HUES6 (cell line): Measurements from ENCODE around the gene SUMF2.
A peak's percentile ranks its signal among the peaks of the same experiment; 100 is the strongest.
"Not testable (repeated sequence)": the region's sequence is repeated elsewhere in the genome, so short reads cannot be mapped to it uniquely, and the experiment has no call there.

Experiments
- H3K27ac ChIP-seq: 2 replicates; pipeline ENCODE4 v1.7.0; 2013; ENCODE audit warnings: low read depth, mild to moderate bottlenecking, low read length, inconsistent platforms
- H3K27me3 ChIP-seq: 2 replicates; pipeline ENCODE4 v1.6.1; 2013; ENCODE audit warnings: low read length; ENCODE audit not compliant: control insufficient read depth, insufficient read depth
- H3K36me3 ChIP-seq: 2 replicates; pipeline ENCODE4 v1.6.1; 2013; ENCODE audit warnings: low read length; ENCODE audit not compliant: control insufficient read depth, insufficient read depth
- H3K4me1 ChIP-seq: 2 replicates; pipeline ENCODE4 v1.6.1; 2013; ENCODE audit warnings: low read length; ENCODE audit not compliant: control insufficient read depth, insufficient read depth
- H3K4me3 ChIP-seq: 2 replicates; pipeline ENCODE4 v1.5.1; 2013; ENCODE audit warnings: low read depth, low read length
- H3K9ac ChIP-seq: one replicate; pipeline ENCODE4 v1.6.1; 2013; ENCODE audit warnings: mild to moderate bottlenecking, low read length
- H3K9me3 ChIP-seq: 2 replicates; pipeline ENCODE4 v1.6.1; 2013; ENCODE audit warnings: low read depth, low read length; ENCODE audit not compliant: control insufficient read depth, insufficient read depth

The SUMF2 gene

GRCh38 chr7:56063500-56063881, 595 bp upstream of the SUMF2 start:
- H3K4me1 ChIP-seq = peaks cover 5% of the 10 kb centered on the region; the same call in 1 of the 2 replicates
- H3K9ac ChIP-seq = no peak overlapping the region
- H3K36me3 ChIP-seq = peaks cover 59% of the 10 kb centered on the region
- H3K27me3 ChIP-seq = no peaks in the 10 kb centered on the region
- H3K27ac ChIP-seq = peak overlapping the region; percentile 7; the same call in 1 of the 2 replicates
- no peaks in the 10 kb centered on the region for H3K9me3 ChIP-seq
- peak overlapping the region; percentile 92 for H3K4me3 ChIP-seq

GRCh38 chr7:56066376-56066775, 2.3 kb downstream of the SUMF2 start:
- H3K4me1 ChIP-seq, H3K4me3 ChIP-seq, H3K27me3 ChIP-seq, H3K27ac ChIP-seq, H3K9me3 ChIP-seq, H3K9ac ChIP-seq: not testable (repeated sequence)
- H3K36me3 ChIP-seq = peaks cover 50% of the 10 kb centered on the region

GRCh38 chr7:56074371-56074791, 10.3 kb downstream of the SUMF2 start:
- H3K27ac ChIP-seq = no peak overlapping the region
- no peaks in the 10 kb centered on the region; the same call in 1 of the 2 replicates for H3K4me1 ChIP-seq
- H3K36me3 ChIP-seq = peaks cover 44% of the 10 kb centered on the region
- no peak overlapping the region for H3K4me3 ChIP-seq
- H3K27me3 ChIP-seq = no peaks in the 10 kb centered on the region
- no peaks in the 10 kb centered on the region for H3K9me3 ChIP-seq
- no peak overlapping the region for H3K9ac ChIP-seq

GRCh38 chr7:56077681-56078080, 13.6 kb downstream of the SUMF2 start:
- Histone ChIP-seq H3K4me3 (no peak overlapping the region), H3K9ac (no peak overlapping the region), H3K9me3 (no peaks in the 10 kb centered on the region), H3K27ac (no peak overlapping the region), H3K27me3 (no peaks in the 10 kb centered on the region), H3K36me3 (peaks cover 37% of the 10 kb centered on the region), H3K4me1 (no peaks in the 10 kb centered on the region; the same call in 1 of the 2 replicates)

GRCh38 chr7:56078196-56078595, 14.1 kb downstream of the SUMF2 start:
- H3K9me3 ChIP-seq = no peaks in the 10 kb centered on the region
- H3K36me3 ChIP-seq = peaks cover 32% of the 10 kb centered on the region
- no peak overlapping the region for H3K9ac ChIP-seq
- H3K27ac ChIP-seq = no peak overlapping the region
- H3K4me3 ChIP-seq = no peak overlapping the region
- no peaks in the 10 kb centered on the region for H3K27me3 ChIP-seq
- no peaks in the 10 kb centered on the region; the same call in 1 of the 2 replicates for H3K4me1 ChIP-seq

GRCh38 chr7:56079450-56080185, 15.5 kb downstream of the SUMF2 start:
- Histone ChIP-seq H3K27ac (no peak overlapping the region), H3K4me1 (no peaks in the 10 kb centered on the region), H3K36me3 (peaks cover 31% of the 10 kb centered on the region), H3K4me3 (no peak overlapping the region), H3K9ac (no peak overlapping the region), H3K27me3 (no peaks in the 10 kb centered on the region), H3K9me3 (no peaks in the 10 kb centered on the region)

- H3K9me3 ChIP-seq, H3K27me3 ChIP-seq, H3K27ac ChIP-seq, H3K4me3 ChIP-seq, H3K9ac ChIP-seq, H3K4me1 ChIP-seq: not testable (repeated sequence)
- peaks cover 34% of the 10 kb centered on the region for H3K36me3 ChIP-seq
Measured at GRCh38 chr7:56080726-56081435, 16.8 kb downstream of the SUMF2 start.

GRCh38 chr7:56081626-56082340, 17.7 kb downstream of the SUMF2 start:
- H3K9ac ChIP-seq = no peak overlapping the region
- H3K36me3 ChIP-seq = peaks cover 29% of the 10 kb centered on the region
- no peak overlapping the region for H3K27ac ChIP-seq
- H3K4me3 ChIP-seq = no peak overlapping the region
- H3K27me3 ChIP-seq = no peaks in the 10 kb centered on the region
- no peaks in the 10 kb centered on the region for H3K9me3 ChIP-seq
- H3K4me1 ChIP-seq = no peaks in the 10 kb centered on the region

- Histone ChIP-seq H3K4me3 (no peak overlapping the region), H3K4me1 (no peaks in the 10 kb centered on the region), H3K36me3 (peaks cover 20% of the 10 kb centered on the region), H3K9ac (no peak overlapping the region), H3K9me3 (no peaks in the 10 kb centered on the region), H3K27ac (no peak overlapping the region), H3K27me3 (no peaks in the 10 kb centered on the region)
Measured at GRCh38 chr7:56083150-56083785, 19.2 kb downstream of the SUMF2 start.

- no peak overlapping the region for H3K9ac ChIP-seq
- H3K4me1 ChIP-seq = no peaks in the 10 kb centered on the region
- no peaks in the 10 kb centered on the region for H3K27me3 ChIP-seq
- H3K27ac ChIP-seq = no peak overlapping the region
- no peaks in the 10 kb centered on the region for H3K9me3 ChIP-seq
- no peak overlapping the region for H3K4me3 ChIP-seq
- H3K36me3 ChIP-seq = 0 out of 2 replicates have a peak, but pooled peaks cover 3% of the 10 kb centered on the region
Measured at GRCh38 chr7:56086761-56087160, 22.7 kb downstream of the SUMF2 start.
